GM19455 (cell line): ENCODE measurements around the gene CEP43.

Experiments
- ATAC-seq: cut with Tn5 transposase; IDR thresholded peaks from one replicate; pipeline ENCODE4 v1.9.1; 2021; ENCODE audit not compliant: unreplicated experiment

Gene CEP43

GRCh38 chr6:166966268-166966667 is 32.9 kb upstream of the CEP43 start:
- ATAC-seq: no peak

DNA sequence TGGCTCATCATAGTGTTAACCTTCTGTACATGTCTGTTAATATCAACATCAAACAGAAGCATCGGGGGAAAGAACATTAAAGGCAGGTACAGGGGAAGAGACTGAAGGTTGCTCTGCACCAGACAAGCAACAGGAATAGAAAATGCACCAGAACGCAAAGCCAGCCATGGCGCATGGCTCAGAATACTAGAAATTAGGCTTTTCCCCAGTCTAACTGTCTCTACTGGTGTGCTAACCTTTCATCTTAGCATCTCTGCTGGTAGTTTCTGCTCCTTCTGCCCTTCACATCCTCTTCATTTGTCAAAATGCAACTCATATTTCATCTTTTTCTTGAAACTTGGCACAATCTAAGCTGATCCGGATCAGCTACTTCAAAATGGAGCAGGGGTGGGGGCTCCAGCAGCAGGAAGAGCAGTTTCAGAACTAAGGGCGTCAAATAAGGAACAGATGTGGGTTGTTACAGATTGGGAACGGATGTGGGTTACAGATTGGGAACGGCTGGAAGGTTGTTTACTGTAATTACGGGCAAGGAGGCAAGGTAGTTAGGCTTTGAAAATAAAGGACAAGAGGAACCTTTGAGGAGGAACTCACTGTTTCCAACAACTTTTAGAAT is 29.7 kb upstream of the CEP43 start:
- ATAC-seq: no peak

GRCh38 chr6:166970091-166970490 is 29.1 kb upstream of the CEP43 start:
- no peak for ATAC-seq

- ATAC-seq: no peak
Measured at GRCh38 chr6:166970776-166971175, 28.4 kb upstream of the CEP43 start.

GRCh38 chr6:166971271-166971670 is 27.9 kb upstream of the CEP43 start:
- ATAC-seq: no peak

DNA sequence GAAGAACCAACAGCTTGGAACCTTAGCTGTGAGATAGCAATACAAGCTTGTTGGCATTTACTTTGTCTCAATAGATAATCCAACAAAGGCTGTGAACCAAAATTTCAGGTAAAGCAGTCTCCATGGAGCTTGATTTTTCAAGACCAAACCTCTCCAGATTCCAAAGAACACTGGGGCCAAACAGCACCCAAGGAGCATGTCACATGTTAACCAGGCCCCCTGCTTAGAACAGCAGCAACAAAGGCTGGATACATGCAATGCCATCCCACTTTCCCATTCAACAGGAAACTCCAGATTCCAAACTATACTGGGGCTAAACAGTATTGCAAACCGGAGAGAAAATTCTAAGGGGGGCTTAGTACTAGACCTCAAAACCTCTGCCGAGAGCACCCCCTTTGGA is 27.1 kb upstream of the CEP43 start:
- ATAC-seq: no peak

- no peak for ATAC-seq
Measured at GRCh38 chr6:166976636-166977035, 22.6 kb upstream of the CEP43 start.

DNA sequence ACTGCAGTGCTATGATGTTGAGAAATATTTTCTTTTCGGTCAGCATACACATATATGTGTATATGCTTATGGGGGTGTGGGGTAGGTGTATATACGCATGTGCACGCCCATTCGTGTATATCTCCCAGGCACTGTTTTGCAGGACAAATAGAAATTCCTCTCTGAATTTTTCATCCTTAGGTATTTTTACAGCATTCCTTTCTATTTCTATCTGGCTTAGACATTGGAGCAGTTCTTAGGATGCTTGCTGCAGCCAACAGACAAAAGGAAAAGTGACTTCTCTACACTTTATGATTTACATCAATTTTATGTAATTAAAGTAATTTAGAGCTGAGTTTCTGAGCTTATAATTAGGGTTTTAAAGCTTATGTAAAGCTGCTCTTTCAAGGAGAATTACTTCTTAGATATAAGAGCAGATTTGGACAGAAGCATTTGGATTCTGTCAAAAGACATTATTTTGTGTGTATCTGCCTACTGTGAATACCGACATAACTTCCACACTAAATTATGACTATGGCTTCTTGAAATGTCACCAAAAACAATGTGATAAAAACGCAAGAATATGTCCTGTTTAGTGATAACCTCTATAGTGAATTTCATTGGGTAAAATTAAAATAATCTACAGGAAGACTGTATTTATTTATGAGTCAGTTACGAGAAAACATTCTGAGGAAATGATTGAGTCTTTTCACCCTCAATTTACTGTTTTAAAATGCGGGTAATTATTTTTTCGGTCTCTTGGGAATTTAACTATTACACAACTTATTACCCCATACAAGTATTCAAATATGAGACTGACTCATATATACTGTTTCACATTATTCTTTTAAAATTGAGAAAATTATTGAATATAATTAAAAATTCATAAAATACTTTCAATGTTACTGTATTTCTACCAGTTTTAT is 21.3 kb upstream of the CEP43 start:
- no peak for ATAC-seq

GRCh38 chr6:166980738-166981137 is 18.5 kb upstream of the CEP43 start:
- no peak for ATAC-seq

DNA sequence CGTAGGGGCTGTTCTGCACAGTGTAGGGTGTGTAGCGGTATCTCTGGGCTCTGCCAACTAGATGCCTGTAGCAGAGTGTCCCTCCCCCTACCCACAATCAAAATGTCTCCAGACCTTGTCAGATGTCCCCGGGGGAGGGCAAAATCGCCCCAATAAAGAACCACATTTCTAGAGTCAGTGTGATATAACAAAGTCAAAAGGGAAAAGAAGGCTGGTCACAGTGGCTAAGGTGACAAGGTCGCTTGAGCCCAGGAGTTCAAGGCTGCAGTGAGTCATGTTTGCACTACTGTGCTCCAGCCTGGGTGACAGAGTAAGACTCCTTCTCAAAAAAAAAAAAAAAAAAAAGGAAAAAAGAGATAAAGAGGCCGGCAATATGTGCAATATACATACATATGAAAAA is 11.7 kb upstream of the CEP43 start:
- ATAC-seq: no peak

DNA sequence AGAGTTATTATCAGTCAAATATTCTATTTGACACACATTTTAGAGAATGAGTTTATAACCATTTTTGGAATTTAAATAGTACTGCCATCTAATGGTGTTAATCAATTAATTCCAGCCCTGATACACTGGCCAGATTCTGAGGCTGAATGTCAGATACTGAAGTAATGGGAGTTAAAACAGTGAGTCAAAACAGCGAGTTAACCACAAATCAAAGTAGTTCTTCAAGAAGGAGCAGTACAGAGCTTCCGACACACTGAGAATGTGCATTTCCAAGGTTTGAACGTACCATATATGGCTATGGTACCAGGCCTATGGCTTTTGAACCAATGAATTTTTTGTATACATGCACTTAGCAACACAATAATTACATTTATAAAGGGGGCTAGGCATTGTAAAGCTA is 11.3 kb upstream of the CEP43 start:
- no peak for ATAC-seq

DNA sequence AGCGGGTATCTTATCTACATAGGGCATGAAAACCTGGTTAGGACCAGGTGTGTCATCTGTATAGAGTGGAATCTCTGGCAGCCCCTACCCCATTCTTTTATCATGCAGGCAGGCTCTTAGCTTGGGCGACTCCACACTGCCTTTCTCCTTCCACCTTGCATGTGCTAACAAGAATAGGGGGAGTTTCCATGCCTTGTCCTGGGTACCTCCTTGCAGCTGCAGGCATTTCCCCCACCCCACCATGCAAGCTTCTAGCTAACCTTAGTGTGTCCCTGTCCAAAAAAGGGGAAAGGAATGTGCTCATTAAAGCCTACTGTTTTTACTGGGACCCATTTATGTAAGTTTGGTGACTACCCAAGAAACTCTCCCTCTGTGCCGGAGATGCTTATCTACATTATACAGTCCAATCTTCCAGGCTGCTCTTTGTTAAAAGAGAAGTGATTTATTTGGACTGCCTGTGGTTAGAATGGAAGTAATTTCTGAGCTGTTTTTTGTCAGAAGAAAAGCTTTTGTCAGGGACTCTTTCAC is 10.5 kb upstream of the CEP43 start:
- ATAC-seq: no peak

DNA sequence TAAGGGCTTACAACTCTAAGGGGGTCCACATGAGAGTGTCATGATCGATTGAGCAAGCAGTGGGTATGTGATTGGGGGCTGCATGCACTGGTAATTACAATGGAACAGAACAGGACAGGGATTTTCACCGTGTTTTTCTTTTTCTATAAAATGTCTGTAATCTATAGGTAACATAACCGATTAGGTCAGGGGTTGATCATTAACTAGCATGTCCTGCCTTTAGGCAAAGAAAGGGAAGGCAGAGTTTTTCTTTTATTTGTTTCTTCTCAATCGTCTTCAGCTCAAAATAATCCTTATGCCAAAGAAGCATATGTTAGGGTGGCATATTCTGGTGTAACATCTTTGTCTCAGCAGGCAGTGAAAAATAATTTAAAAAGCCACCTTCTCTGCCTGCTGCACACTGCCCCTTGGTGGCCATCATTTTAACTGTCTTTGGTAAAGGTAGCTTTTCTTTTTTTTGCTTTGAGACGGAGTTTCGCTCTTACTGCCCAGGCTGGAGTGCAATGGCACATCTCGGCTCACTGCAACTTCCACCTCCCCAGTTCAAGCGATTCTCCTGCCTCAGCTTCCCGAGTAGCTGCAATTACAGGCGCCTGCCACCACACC is 9.7 kb upstream of the CEP43 start:
- no peak for ATAC-seq

- no peak for ATAC-seq
Measured at GRCh38 chr6:166996406-166996805, 2.8 kb upstream of the CEP43 start.

DNA sequence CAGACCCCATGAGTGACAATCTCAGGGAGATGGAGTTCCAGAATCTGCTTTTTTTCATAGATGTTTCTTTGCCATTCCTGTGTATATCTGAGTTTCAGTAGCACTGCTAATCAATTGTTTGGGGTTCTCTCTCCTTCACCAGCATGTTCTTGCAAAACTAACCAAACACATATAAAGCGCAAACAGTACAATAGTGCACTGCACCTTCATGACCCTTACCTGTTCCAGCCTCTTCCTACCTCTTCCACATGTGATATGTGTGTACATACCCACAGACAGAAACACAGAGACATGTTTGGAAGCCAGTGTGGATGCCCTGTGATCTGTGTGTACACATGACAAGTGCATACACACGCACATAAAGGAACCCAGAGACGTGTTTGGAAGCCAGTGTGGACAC is 1.8 kb upstream of the CEP43 start:
- no peak for ATAC-seq

- peak; percentile 25 for ATAC-seq
Measured at GRCh38 chr6:166997768-166998255, 1.4 kb upstream of the CEP43 start.

- peak; percentile 14 for ATAC-seq
Measured at GRCh38 chr6:166998256-166999144, 697 bp upstream of the CEP43 start.

DNA sequence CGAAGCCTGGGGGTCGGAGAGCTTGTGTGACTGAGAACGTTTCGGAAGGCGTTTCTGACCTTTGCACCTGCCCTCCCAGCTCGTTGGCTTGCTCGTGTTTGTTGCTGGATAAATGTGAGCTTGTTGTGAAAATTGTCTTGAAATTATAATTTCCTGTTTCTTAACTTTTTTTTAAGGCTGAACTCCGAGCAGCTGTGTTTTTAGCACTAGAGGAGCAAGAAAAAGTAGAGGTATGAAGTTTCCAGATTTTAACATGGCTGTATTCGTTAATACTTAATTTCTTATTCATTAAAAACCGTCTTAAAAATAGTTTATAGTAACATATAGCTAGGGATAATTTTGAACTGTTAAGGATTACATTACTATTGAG is 672 bp downstream of the CEP43 start:
- ATAC-seq: no peak

- ATAC-seq: no peak
Measured at GRCh38 chr6:167000759-167001158, 1.6 kb downstream of the CEP43 start.

DNA sequence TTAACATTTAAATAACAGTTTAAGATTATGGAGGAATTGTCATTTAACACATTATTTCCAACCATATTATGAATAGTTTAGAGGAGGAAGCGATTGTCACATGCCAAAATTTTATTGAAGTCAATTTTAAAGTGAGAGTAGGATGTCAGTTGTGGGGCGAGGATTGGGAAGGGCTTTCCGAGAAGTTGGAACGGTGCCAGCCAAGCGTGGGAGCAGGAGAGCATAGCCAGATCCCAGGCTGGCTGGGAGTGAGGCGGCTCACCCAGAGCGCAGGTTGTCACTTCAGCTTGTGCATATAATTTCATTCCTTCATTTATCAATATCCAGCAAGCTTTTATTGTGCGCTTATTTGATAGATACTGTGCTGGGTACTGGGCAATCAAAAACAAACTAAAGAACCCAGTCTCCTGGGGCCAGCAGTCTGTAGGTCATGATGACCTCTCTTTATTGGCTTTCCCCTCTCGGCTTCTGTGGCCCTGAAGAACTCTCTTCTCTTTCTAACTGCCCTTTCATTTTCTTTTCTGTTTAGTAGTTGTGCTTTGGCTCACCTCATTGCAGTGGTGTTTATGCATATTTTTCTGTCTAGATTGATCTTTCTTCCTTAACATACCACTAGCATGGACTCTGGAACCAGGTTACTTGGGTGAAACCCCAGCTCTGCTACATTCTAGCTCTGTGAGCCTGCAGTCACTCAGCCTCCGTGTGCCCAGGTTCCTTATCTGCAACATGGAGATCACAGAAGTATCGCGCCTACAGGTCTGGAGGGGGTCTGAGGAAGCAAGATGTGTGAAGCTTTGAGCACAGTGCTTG is 6.4 kb downstream of the CEP43 start:
- ATAC-seq: no peak
